GM21717 (cell line): ENCODE data around the gene PHF2.

Experiments used
- ATAC-seq: cut with Tn5 transposase; IDR thresholded peaks from one replicate; pipeline ENCODE4 v1.9.1; 2021; ENCODE audit warnings: mild to moderate bottlenecking, moderate library complexity; ENCODE audit not compliant: unreplicated experiment

Gene PHF2

GRCh38 chr9:93693129-93693528 lies 116.7 kb downstream of the PHF2 start:
- no peak for ATAC-seq

GRCh38 chr9:93697352-93698139 lies 121.2 kb downstream of the PHF2 start:
- no peak for ATAC-seq

DNA sequence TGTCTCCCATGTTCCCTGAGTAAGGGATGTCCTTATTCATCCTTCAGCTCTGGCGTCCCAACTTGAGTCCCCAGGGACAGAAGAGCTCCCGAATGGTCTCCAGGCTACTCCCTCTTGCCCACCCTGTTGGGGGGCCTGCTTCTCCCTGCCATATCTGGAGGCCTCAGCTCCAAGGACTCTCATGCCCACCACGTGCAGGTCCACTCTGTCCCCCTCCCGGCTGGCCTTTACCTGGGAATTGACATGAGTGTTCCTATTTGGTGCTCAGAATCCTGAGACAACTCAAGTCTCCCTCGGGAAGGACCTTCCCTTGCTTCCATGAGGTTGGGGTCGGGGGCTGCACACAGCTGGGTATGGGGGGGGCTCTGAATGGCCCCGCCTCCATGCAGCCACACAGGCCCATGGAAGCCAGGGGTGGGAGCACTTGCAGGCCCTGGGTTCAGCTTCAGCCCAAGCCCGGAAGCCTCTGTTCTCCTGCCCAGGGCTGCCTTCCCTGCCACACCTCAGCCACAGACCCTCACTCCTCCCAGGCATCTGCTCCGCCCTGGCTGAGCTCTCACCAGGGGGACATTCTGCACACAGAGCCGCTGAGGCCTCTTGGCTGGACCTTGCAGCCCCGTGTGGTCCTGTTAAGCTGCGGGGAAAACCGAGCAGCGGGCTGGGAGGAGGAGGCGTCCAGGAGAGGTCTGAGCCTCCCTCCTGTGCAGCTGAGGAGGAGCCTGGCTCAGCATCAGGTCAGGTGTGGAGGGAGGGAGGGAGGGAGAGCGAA lies 121.9 kb downstream of the PHF2 start:
- no peak for ATAC-seq

DNA sequence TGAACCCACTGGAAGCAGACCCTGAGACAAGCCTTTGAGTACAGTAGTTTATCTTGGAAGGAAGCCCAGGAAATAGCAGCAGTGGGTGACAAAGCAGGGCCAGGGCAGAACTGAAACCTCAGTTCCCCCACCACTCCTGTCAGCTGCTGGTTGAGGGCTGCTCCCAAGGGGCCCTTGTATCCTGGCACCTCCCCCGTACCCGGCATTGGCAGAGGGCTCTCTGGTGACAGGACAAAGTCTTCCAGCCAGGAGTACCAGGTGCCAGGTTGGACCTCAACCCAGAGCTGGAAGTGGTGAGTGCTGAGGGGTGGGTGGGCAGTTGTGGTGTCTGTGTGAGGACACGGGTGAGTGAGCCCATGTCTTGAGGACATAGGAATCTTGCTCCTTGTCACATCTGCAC lies 123.3 kb downstream of the PHF2 start:
- ATAC-seq, result no peak

GRCh38 chr9:93701494-93702218 lies 125.3 kb downstream of the PHF2 start:
- ATAC-seq, result no peak

DNA sequence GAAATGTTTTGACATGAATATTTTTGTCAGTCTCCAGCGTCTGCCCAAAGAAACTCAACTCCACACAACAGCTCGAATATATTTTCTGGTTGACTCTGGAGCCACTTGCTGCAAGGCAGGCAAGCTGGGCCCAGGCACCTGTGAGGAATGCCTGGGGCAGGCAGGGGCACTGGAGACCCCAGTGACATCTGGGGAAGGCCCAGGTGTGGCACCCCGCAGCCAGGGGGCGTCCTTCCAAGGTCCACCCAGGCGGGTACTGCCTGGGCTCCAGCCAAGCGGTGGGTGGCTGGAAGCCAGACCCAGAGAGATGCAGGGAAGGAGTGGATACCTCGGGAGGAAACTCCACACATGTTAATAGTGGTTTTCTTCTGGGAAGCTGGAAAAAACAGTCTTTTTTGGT lies 125.9 kb downstream of the PHF2 start:
- ATAC-seq, result no peak

GRCh38 chr9:93708289-93708986 lies 132.1 kb downstream of the PHF2 start:
- ATAC-seq, result no peak

DNA sequence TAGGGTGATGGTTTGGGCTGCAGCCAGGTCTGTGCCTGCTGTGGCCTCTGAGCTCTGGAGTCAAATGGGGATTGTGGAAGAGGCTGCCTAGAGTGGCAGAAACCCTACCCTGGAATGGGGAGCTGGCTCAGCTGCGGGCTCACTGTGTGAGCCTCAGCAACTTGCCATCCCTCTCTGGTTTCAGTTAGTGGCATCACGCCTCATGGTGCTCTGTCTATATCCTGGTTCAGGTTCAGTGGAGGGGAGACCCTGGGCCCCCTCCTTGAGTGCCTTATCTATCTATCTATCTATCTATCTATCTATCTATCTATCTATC lies 132.6 kb downstream of the PHF2 start:
- no peak for ATAC-seq

- ATAC-seq, result no peak
Observed at GRCh38 chr9:93709600-93710369, 133.4 kb downstream of the PHF2 start.

- no peak for ATAC-seq
Observed at GRCh38 chr9:93710370-93710723, 134.0 kb downstream of the PHF2 start.

DNA sequence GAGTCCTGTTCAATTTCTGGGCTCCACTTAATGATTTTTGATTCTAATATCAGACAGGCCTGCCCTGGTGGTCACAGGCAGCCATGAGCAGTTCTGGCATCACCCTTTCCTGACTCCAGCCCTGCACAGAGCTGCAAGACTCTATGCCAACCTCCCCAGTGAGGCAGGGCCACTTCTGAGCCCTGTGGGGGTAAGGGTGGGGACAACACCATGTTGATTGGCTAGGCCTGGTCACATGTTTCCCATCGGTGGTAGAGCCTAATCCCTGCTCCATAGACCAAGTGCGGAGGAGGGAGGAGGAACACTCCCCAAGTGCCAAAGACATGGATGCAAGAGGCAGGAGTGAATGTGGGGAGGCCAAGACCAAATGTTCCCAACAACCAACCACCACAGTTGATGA lies 134.6 kb downstream of the PHF2 start:
- ATAC-seq, result no peak

DNA sequence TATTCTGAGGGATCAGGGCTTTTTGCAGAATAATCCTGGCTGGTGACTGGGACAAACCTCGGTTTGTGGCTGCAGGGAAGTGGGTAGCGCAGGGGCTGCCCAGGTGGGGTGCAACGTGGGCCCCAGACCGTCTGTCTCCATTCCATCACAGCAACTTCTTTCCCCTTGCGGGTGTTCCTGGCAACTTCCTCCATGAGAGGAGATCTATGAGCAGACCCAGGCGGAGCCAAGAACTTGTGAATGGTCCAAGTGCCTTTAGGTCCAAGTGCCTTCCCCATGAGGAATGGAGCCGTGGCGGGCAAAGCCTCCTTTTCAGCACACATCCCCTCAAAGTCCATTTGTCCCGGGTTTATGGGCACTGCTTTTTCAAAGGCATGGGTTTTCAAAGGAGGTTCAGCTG lies 136.5 kb downstream of the PHF2 start:
- no peak for ATAC-seq

- ATAC-seq, result no peak
Observed at GRCh38 chr9:93713716-93714115, 137.3 kb downstream of the PHF2 start.

DNA sequence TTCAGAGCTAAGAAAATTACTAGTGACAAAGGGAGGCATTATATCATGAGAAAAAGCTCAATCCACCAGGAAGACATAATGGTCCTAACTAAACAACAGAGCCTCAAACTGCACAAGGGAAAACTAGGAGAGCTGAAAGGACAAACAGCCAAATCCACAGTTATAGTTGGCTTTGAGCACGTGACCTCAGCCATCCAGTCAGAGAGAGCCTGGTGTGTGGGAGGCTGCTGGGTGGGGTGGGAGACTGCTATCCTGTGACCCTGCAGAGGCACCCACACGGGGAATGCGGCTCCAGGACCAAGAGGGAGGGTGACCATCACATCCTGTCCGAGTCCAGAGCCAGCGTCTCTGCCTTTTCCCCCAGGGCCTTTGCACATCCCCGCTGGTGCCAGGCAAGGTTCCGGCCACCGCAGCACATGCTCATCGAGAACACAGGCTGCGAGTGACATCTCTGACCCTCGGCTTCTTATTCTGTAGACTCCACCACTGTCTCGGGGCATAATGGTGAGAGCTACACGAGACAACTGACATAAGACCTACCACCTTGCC lies 145.1 kb downstream of the PHF2 start:
- no peak for ATAC-seq

- no peak for ATAC-seq
Observed at GRCh38 chr9:93724852-93725251, 148.5 kb downstream of the PHF2 start.

DNA sequence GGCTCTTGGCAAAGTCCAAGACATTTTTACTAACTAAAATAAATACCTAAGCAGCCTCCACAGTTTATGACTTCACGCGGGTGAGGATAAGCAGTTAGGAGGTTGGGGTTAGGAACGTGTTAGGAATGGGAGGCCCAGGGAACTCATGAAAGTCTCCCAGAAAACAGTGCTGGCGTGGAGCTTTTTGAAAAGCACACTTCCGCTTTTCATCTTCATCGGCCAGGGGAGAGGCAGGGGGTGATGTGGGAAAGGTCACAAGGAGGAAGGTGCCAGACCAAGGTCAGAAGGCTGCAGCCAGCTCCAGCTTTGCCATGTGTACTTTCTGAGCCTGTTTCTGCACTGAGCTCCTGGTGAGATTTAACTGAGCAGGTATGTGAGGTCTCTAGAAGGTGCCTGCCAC lies 149.0 kb downstream of the PHF2 start:
- no peak for ATAC-seq

GRCh38 chr9:93726147-93726546 lies 149.8 kb downstream of the PHF2 start:
- no peak for ATAC-seq
